GM21737 (cell line): ENCODE results near the gene RMC1.

Source experiments
- ATAC-seq: cut with Tn5 transposase; IDR thresholded peaks from one replicate; pipeline ENCODE4 v1.9.1; 2021; ENCODE audit warnings: mild to moderate bottlenecking, moderate library complexity; ENCODE audit not compliant: unreplicated experiment

Gene RMC1

GRCh38 chr18:23529604-23530003, 26.3 kb downstream of the RMC1 start:
- no peak for ATAC-seq

DNA sequence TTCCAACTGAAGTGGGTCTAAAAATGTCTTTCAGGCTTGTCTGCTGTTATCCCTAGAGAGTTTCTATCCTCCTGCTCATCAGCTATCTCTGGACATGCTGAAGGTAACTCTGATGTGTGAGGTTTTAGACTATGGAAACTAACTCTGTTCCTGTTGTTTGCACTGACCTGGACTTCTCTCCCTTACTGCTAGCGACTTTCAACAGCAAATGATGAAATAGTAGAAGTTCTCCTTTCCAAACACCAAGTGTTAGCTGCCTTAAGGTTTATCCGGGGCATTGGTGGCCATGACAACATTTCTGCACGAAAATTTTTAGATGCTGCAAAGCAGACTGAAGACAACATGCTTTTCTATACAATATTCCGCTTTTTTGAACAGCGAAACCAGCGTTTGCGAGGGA, 26.9 kb downstream of the RMC1 start:
- no peak for ATAC-seq

GRCh38 chr18:23531912-23532311, 28.6 kb downstream of the RMC1 start:
- no peak for ATAC-seq

DNA sequence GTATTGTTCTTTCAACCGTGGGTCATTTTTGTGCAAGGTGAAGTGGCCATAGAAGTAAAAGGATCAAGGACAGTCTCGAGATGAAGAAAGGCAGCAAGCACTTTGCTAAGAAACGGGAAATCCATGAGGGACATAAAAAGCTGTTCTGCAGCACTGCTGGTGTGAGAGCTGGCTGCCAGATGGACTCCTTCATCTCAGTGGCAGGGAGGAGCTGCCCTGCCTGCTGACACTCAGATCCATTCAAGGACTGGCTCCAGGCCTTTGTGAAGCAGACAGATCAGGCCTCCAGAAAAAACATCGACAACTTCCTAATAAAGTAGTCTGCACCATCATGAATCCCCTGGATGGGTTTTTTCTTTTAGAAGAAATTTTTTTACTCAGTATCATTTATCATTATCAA, 29.5 kb downstream of the RMC1 start:
- ATAC-seq, result no peak

- ATAC-seq, result no peak
These were observed 31.0 kb downstream of the RMC1 start for GRCh38 chr18:23534276-23534675.

GRCh38 chr18:23536204-23536603, 32.9 kb downstream of the RMC1 start:
- ATAC-seq, result no peak

GRCh38 chr18:23537274-23537673, 34.0 kb downstream of the RMC1 start:
- no peak for ATAC-seq

DNA sequence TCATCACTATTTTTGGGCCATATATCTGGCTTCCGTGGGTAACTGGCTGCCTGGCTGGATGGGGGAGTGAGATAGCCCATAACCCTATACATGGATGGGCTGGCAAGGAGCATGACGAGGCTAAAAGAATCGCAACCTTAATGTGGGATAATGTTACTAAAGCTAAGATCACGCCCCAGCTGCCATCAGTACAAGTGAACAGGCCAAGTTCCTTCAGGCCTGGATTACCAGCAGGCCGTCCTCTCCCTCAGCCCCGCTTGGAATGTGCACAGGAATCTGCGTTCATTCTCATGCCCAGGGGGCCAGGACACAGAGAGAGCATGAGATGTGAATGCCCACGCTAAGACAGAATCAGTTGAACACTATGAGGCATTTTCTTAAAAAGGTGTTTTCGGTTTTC, 34.7 kb downstream of the RMC1 start:
- ATAC-seq, result no peak

DNA sequence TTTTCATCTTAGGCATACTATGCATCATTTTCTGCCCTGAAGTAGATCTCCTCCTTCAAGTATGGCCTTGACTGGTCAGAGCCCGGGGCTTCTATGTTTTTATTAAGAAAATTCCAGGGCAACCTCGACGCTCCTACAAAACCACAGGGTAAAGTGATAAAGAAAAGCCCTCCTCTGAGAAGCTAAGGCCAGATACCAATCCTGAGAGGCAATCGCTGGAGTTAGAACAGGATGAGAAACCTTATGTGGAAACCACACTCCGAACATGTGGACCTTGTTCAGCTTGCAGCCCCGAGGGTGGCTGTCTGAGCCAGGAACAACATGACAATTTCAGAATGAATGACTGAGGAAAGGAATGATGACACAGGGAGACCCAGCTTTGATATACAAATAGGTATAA, 35.6 kb downstream of the RMC1 start:
- no peak for ATAC-seq

- no peak for ATAC-seq
These were observed 36.0 kb downstream of the RMC1 start for GRCh38 chr18:23539296-23539695.

GRCh38 chr18:23539911-23540525, 36.7 kb downstream of the RMC1 start:
- no peak for ATAC-seq

DNA sequence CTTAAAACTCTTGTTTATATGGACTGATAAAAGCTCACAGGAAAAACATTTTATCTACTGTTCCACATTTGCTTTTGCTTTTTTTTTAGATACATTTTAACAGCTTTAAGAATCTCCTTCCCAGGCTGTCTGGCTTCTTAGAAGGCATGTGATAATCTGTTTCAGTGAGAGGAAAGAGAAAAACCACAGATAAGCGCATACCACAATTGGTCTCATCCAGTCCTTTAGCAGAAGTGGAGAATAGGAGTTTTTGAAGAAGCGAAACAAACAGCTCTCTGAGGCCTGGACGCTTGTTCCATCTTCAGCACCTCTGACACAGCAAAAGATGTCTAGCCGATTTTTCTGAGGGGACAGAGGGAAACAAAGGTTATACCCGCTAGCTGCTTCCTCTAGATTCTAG, 37.6 kb downstream of the RMC1 start:
- peak; percentile 79 for ATAC-seq

DNA sequence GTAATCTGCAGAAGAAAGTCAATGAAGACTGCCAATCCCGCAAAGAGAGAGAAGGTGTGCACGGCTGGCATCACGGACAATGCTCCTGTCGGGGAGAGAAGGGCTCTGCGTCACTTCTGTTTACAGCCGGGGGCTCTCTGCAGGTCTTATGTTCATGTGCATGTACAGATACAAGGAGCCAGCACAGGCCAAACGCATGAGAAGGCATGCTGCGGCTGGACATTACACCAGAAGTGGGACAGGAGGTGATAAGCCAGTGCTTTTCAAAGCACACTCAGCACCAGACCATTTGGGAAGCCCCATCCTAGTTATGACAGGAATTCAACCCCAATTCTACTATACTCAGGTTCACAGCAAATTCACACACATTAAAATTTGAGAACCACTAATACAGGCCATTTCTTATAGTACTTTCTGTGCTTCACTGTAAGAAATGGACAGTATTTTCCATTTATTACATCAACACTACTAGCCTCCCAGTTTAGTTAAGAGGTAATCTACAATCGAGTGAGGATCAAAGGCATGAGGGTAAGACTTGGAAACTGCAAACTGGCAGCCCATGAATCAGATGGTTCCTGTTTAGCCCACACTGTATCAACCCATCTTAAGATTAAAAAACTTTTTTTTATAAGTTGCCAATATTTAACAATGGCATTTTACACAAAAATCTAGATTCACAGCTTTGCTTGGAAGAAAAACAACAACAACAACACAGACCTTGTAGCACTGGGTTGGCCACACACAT, 38.2 kb downstream of the RMC1 start:
- ATAC-seq, result no peak

- ATAC-seq, result no peak
These were observed 39.1 kb downstream of the RMC1 start for GRCh38 chr18:23542461-23542860.

- no peak for ATAC-seq
These were observed 42.0 kb downstream of the RMC1 start for GRCh38 chr18:23545247-23545789.

DNA sequence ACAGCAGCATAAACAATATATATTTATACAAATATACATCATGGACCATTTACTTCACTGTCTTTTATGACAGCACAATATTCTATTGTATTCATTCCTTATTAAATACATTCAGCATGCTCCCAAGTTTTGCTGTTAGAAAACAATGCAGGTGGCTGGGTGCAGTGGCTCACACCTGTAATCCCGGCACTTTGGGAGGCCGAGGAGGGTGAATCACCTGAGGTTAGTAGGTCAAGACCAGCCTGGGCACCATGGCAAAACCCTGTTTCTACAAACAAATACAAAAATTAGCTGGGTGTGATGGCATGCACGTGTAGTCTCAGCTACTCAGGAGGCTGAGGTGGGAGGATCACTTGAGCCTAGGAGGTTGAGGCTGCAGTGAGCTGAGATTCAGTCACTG, 44.0 kb downstream of the RMC1 start:
- no peak for ATAC-seq

DNA sequence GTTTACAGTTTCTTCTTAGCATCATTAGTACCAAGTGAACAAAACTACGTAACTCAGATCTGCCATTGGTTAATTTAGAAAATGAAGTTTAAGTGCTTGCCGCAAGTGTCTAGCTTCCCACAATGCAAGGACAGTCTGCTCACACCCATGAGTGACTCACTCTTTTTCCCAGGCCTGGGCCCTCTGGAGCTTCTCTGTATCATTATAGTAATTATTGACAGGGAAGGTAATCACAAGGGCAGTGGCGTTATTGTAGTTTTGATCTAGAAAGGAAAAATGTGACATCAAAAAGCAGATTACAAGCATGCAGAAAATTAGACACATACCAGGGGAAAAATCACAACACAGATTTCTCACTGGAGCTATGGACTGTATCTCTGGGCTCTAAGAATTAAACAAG, 44.5 kb downstream of the RMC1 start:
- no peak for ATAC-seq

GRCh38 chr18:23548275-23548674, 45.0 kb downstream of the RMC1 start:
- no peak for ATAC-seq

DNA sequence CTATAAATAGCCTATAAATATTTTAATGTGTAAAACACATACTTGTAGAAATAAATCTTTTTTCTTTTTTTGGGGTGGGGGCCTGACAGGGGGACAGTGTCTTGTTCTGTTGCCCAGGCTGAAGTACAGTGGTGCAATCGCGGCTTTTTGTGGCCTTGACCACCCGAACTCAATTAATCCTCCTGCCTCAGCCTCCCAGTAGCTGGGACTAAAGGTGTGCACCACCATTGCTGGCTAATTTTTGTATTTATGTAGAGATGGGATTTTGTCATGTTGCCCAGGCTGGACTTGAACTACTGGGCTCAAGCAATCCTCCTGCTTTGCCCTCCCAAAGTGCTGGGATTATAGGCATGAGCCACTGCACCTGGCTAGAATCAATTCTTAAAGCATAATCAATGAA, 45.4 kb downstream of the RMC1 start:
- ATAC-seq, result no peak

DNA sequence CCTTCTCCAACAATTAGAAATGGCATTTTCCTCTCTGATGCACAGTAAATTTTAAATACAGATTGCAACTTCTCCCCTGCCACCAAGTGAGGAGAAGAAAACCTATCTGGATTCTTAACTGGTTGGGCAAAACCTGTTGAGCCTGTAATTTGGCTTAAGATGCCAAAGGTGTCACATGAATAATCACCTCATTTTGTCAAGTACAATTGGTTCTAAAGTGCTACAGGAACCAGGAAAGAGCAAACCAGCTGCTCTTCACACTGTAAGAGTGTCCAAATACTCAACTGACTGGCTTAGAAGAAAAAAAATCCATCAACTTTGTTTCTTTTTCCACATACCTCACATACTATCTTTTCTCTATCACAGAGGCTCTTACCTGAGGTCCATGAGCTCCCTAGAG, 47.6 kb downstream of the RMC1 start:
- no peak for ATAC-seq

GRCh38 chr18:23551978-23552377, 48.7 kb downstream of the RMC1 start:
- no peak for ATAC-seq

DNA sequence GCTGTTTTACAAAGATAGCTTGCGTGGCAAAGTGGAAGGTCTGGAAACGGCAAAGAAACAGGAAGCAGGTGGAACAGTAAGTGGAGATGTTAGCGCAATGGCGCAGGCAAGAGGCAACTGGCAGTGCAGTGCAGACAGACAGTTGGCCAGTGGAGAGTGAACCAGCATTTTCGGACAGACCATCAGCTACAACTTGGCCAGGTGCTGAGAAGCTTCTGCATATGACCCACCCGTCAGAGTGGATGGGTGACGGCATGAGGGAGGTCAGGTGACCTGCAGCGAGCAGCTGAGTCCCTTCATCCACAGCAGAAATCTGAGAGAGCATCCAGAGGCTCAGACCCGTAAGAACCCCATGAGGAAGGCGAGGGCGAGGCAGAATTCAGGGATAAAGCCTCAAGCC, 49.2 kb downstream of the RMC1 start:
- no peak for ATAC-seq

DNA sequence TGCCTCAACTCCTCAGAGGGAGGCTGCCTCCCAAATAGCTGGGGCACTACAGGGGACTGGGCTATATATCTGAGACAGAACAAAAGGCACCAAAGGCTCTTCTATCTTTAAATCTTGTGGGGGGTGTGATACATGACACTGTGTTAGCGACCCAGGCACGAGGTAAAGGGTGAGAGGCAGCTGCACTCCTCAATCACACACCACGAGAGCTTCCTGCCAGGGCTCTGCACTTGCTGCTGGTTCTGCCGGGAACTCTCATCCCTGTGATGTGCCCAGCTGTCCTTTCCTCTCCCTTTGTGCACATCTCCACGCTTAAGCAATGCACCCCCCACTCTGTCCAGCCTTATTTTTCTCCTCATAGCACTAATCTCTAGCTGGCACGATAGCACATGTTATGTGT, 50.6 kb downstream of the RMC1 start:
- no peak for ATAC-seq
